Measurements from ENCODE around the gene BCAS4.

The BCAS4 gene

GRCh38 chr20:50893620-50894019 is 98.8 kb downstream of the BCAS4 start:
- H3K4me3 ChIP-seq (ENCODE audit: low read depth, low read length): no peak overlapping the region
- TF ChIP-seq CTCF (conservative IDR thresholded peaks at IDR 0.05; ENCODE audit: low read depth, low read length): no peak
- DNase-seq (ENCODE audit: low read depth): no peak

GRCh38 chr20:50895111-50895830 is 100.4 kb downstream of the BCAS4 start:
- peak; percentile 52 for DNase-seq (ENCODE audit: low read depth)
- TF ChIP-seq CTCF (conservative IDR thresholded peaks at IDR 0.05; ENCODE audit: low read depth, low read length): no peak
- H3K4me3 ChIP-seq (ENCODE audit: low read depth, low read length): no peak overlapping the region

- DNase-seq (ENCODE audit: low read depth): no peak
- no peak for TF ChIP-seq CTCF (conservative IDR thresholded peaks at IDR 0.05; ENCODE audit: low read depth, low read length)
- no peak overlapping the region for H3K4me3 ChIP-seq (ENCODE audit: low read depth, low read length)
Measured at GRCh38 chr20:50898475-50898874, 103.6 kb downstream of the BCAS4 start.

GRCh38 chr20:50900261-50900660 is 105.4 kb downstream of the BCAS4 start:
- no peak overlapping the region for H3K4me3 ChIP-seq (ENCODE audit: low read depth, low read length)
- no peak for TF ChIP-seq CTCF (conservative IDR thresholded peaks at IDR 0.05; ENCODE audit: low read depth, low read length)
- DNase-seq (ENCODE audit: low read depth): no peak

- H3K4me3 ChIP-seq (ENCODE audit: low read depth, low read length): no peak overlapping the region
- DNase-seq (ENCODE audit: low read depth): no peak
- TF ChIP-seq CTCF (conservative IDR thresholded peaks at IDR 0.05; ENCODE audit: low read depth, low read length): no peak
Measured at GRCh38 chr20:50901301-50901700, 106.4 kb downstream of the BCAS4 start.

GRCh38 chr20:50903353-50904051 is 108.6 kb downstream of the BCAS4 start:
- no peak overlapping the region for H3K4me3 ChIP-seq (ENCODE audit: low read depth, low read length)
- no peak for DNase-seq (ENCODE audit: low read depth)
- no peak for TF ChIP-seq CTCF (conservative IDR thresholded peaks at IDR 0.05; ENCODE audit: low read depth, low read length)

Measured in choroid plexus epithelial cell (primary cell).